Stimulated activated CD8-positive, alpha-beta memory T cell treated with anti-CD3 and anti-CD28 coated beads, Interleukin-2, amount 100 ng/mL, for 1 hour (primary cell): ENCODE measurements around the gene TM9SF1.

ENCODE experiments used
- DNase-seq, 2 donors: peaks; one replicate each; pipeline ENCODE4 v3.0.0-alpha.2; 2020; ENCODE audit warnings: low read depth in 2 of 2

TM9SF1 gene

GRCh38 chr14:24196071-24197055, 1.1 kb upstream of the TM9SF1 start:
- DNase-seq, result no peak

DNA sequence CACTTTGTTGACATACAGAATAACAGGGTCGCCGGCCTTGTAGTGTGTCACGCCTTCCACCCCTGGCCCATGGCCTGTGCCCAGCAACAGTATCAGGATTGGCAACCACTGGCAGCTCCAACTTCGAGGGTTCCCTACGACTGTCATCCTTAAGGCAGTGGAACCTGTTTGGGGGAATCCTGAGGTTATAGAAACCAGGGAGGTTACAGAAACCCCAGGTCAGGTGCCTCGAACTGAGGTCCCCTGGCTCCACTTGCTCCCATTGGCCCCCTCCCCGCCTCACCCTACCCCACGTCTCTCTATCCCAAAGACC, 412 bp downstream of the TM9SF1 start:
- DNase-seq, result no peak

GRCh38 chr14:24194186-24194872, 912 bp downstream of the TM9SF1 start:
- no peak for DNase-seq

DNA sequence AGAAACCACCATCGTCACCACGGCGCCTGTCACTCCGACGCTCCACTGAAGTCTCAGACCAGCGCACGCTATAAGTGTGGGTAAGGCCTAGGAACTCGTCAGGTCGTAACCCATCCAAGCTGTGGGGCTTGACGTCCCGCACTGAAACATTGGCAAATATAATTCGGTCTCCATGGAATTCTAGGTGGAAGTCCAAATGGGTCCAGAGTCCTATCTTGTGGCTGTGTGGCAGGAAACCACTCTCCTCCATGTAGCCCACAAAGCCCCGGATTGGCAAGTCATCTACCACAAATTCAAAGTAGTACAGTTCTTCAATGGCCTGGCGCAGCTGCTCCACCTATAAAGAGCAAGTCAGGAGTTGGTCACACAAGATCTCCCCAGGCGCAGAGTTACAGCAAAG, 2.3 kb downstream of the TM9SF1 start:
- no peak for DNase-seq

- DNase-seq, result no peak
These were observed 4.8 kb downstream of the TM9SF1 start for GRCh38 chr14:24190416-24190815.

DNA sequence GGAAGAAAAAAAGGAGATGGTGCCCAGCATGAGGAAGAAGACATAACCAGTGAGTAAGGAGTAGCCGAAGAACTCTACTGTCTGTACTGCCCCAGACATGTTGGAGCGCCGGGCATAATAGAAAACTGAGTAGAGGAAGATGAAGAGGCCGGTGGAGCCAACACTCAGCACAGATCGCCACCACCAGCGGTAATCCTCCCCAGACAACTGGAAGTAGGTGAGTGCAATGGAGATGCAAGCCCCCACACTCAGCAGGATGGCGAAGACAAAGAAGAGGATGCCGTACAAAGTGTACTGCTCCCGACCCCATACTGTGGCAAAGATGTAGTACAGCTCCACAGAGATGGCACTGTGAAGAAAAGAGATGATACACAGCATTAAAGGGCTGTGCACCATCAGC, 5.8 kb downstream of the TM9SF1 start:
- DNase-seq, result no peak

DNA sequence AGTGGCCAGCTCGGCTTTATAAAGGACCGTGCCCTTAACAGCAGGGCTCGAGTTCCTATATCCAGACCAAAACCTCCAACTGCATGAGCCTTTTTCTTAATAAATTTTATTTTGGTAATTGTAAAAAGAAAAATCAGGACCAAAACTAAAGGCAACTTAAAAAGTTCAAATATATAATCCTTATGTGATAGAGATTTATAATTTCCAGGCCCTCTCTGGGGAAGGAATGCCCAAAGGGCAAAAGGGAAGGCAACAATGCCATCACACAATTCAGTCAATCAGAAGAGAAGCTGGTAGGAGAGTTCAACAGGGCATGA, 6.2 kb downstream of the TM9SF1 start:
- DNase-seq, result no peak

GRCh38 chr14:24188251-24189058, 6.8 kb downstream of the TM9SF1 start, which contains the start of gene IPO4:
TSS of gene IPO4 (minus strand) at chr14:24188816. CDS start at chr14:24188787, 29 bp downstream.
- DNase-seq, result peak; percentile 87 to 91

GRCh38 chr14:24187539-24187915, 7.7 kb downstream of the TM9SF1 start:
- DNase-seq, result no peak

DNA sequence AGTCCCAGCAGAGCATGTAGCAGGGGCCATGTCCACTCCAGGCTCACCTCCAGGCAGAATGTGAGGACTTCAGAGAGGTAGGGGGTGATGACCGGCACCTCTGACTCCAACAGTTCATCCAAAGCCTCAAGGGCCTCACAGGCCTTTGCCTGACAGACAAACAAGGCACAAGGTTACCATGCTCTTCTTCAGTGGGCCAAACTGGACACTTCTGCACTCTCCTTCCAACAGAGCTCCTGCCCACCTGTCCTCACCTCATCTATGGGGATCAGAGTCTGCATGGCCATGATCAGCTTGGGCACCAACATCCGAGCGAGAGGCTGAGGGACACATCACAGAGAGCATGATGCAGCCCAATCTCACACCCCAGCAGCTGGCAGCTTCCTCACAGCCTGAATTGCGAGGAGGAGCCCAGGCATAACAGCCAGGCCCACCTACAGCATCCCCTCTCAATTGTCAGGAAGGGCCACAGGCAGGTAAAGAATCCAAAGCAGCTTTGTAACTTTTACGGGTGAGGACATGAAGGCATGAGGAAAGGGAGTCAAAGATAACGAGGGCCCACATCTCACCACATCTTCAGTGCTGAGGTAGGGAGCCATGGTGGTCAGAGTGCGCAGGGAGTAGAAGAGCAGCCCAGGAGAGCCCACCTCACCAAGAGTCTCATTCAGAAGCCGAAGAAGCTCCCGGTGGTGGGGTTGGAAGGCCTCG, 8.3 kb downstream of the TM9SF1 start:
- no peak for DNase-seq

GRCh38 chr14:24185741-24186140, 9.5 kb downstream of the TM9SF1 start:
- no peak for DNase-seq

- no peak for DNase-seq
These were observed 10.2 kb downstream of the TM9SF1 start for GRCh38 chr14:24185026-24185425.

GRCh38 chr14:24184104-24184970, 10.9 kb downstream of the TM9SF1 start:
- no peak for DNase-seq

DNA sequence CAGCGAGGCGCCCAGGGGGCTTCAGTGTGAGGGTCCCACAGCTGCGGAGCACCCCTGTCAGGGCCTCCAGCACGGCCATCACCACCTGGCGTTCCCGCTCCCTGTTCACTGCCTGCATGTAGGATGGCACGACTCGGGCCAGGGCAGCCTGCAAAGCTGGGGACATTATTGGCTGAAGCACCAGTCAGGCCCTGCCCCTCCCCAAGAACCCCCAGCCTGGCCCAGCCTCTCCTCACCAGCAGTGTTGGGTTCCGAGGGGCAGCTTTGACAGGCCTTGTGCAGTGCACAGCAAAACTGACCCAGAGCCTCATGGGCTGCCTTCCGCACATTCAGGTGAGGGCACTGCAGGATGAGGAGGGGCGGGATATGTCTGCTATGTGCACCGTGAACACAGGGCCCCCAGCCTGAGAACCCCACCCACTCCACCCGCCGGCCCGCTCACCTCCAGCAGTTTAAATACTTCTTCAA, 12.2 kb downstream of the TM9SF1 start:
- no peak for DNase-seq

DNA sequence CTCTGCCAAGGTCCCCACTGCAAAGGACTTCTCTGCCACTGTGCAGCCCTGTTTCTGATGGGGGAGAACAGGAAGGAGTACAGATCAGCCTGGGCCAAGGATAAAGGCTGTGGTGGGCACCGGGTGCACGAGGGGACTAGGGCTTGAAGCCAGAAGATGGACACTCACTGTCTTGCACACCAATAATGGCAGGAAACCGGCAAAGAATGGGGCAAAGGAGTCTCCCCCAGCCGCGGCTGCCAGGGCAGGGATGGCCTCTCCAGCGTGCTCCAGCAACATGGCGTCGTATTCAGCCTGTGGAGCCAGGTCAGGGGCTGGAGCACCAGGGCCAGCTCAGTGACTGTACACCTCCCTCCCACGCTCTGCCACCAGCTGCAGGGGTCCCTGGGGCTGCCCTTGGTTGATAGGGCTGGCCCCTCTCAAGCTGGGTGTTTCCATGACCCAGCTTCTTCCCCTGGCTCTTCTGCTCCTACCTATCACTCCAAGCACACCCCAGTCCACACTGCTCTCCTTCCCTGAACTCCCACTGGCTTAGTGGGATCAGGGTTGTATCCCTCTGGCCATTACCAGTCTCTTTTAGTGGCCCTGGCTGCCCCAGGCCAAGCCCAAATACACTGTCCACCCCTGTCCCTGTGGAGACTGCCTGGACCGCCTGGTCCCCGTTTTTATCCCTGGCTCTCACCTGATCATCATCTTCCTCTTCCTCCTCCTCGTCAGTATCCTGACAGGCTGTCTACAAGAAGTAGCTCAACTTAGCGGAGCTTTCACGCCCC, 12.9 kb downstream of the TM9SF1 start:
- DNase-seq, result no peak

- DNase-seq, result no peak
These were observed 13.7 kb downstream of the TM9SF1 start for GRCh38 chr14:24181371-24182077.

DNA sequence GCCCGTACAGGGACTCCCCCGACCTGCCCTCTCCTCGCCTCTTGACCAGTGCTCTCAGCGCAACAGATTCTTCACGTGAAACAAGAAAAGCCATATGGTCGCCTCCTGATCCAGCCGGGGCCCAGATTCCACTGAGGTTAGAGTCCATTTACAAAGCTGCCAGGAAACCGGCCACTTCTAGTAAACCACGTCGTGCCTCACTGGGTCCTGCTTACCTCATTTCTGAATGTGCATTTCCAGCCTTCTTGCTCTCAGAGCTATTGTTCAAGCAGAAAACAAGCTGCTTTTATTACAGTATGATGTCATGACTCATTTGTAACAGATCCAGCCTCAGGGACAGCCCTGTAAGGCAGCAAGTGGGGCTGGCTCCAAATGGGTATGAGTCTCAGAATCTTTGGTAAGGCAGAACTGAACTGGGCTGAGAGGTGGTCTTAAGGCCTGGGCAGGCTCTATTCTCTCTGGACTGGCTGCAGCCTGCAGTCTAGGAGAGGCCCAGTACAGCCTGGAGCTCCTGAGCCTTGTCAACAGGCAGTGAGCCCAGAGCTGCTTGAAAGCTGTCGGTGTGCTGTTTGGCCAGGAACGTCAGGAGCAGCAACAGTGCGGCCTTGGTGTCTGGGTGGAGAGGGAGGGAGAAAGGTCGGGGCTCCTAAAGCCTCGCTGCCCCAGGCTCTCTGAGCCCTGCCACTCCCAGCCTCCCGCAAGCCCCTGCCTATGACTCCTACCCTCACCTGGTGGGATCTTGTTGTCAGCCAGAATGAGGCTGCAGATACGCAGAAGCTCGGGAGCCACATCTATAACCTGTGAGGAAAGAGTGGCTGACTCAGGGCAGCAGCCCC, 15.1 kb downstream of the TM9SF1 start:
- DNase-seq, result no peak

DNA sequence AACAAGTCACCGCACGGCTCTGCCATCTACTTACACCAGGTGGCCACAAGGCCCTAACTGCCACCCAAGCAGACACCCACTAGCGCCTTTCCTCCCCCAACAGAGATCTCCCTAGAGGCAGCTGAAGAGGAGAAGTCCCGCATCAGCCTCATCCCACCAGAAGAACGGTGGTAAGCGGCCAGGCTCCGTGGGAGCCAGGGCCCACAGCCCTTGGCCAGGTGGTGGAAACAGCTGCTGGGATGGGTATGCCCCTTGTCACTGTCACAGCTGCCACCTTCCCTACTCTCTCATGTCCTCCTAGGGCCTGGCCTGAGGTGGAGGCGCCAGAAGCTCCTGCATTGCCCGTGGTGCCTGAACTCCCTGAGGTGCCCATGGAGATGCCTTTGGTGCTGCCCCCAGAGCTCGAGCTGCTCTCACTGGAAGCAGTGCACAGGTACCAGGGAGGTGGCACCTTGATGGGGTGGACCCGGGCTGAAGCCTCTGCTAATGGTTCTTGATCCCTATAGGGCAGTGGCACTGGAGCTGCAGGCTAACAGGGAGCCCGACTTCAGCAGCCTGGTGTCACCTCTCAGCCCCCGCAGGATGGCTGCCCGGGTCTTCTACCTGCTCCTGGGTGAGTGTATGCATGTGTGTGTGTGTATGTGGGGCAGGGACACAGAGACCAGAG, 15.8 kb downstream of the TM9SF1 start:
- DNase-seq, result no peak
